HepG2 (cell line): ENCODE results near the gene CEP135. TPM values are rescaled to one million over a fixed set of nuclear protein-coding genes. Genes with fewer than 3 reads are reported as not detected.
A peak's percentile ranks its signal among the peaks of the same experiment; 100 is the strongest.

Experiments used
- BORCS8-MEF2B ChIP-seq: sonication (generic); formaldehyde crosslinking; IDR thresholded peaks from 2 replicates; pipeline ENCODE4 v1.8.0; 2022; ENCODE audit warnings: mild to moderate bottlenecking, missing genetic modification reagents
- CBX1 ChIP-seq: IDR thresholded peaks from one replicate; pipeline ENCODE4 v1.6.1; 2016; ENCODE audit warnings: antibody characterized with exemption, low read depth
- GATAD2A ChIP-seq: IDR thresholded peaks from 2 replicates; pipeline ENCODE4 v1.6.1; 2016
- GPN1 ChIP-seq: sonication (generic); formaldehyde crosslinking; IDR thresholded peaks from 2 replicates; pipeline ENCODE4 v1.5.1; 2020; ENCODE audit warnings: missing genetic modification reagents, borderline replicate concordance
- MZF1 ChIP-seq: sonication (generic); formaldehyde crosslinking; IDR thresholded peaks from 2 replicates; pipeline ENCODE4 v1.8.1; 2023; ENCODE audit warnings: mild to moderate bottlenecking, missing genetic modification reagents, borderline replicate concordance
- NFKB2 ChIP-seq: sonication (generic); formaldehyde crosslinking; IDR thresholded peaks from 2 replicates; pipeline ENCODE4 v1.4.0; 2020; ENCODE audit warnings: missing genetic modification reagents, borderline replicate concordance
- PRPF4 ChIP-seq: fragments of 200-400 bp; formaldehyde crosslinking; IDR thresholded peaks from 2 replicates; pipeline ENCODE4 v1.6.1; 2016; ENCODE audit warnings: low read length, low read depth; ENCODE audit not compliant: poor library complexity, severe bottlenecking
- SAP130 ChIP-seq: IDR thresholded peaks from 2 replicates; pipeline ENCODE4 v1.6.1; 2016; ENCODE audit warnings: low read depth
- ZNF510 ChIP-seq: sonication (generic); formaldehyde crosslinking; IDR thresholded peaks from 2 replicates; pipeline ENCODE4 v1.4.0; 2020; ENCODE audit warnings: low read depth, mild to moderate bottlenecking, missing genetic modification reagents
- polyA plus RNA-seq, 8 experiments: library from polyadenylated mRNA; depleted of rRNA in 3 of 8; stranded (reverse) in 7 of 8; unstranded in 1 of 8; fragments of >200 nt; fragmentation: Illumina TruSeq in 4 of 8; extraction: Trizol in 4 of 8; gene quantifications; 2 replicates each; pipeline versions ENCODE4 v1.2.1 to v1.2.3, GENCODE V29; 2011 to 2016; ENCODE audit warnings: low read depth in 4 of 8, missing spikeins in 1 of 8, mixed read lengths in 1 of 8; ENCODE audit not compliant: insufficient read depth in 1 of 8
- total RNA-seq, 5 experiments: library from RNA; depleted of rRNA; stranded (reverse); fragments of >200 nt; fragmentation: Illumina TruSeq; extraction: Trizol; gene quantifications; 2 replicates each; pipeline ENCODE4 v1.2.3, GENCODE V29; 2016; ENCODE audit warnings: low read depth in 1 of 5
- TF ChIP-seq, protein P1 (sequence below): sonication (generic); formaldehyde crosslinking; IDR thresholded peaks from 2 replicates; pipeline ENCODE4 v1.8.0; 2022; ENCODE audit warnings: mild to moderate bottlenecking, missing genetic modification reagents; ENCODE audit not compliant: insufficient replicate concordance
- TF ChIP-seq, protein P2 (sequence below): sonication (generic); formaldehyde crosslinking; IDR thresholded peaks from 2 replicates; pipeline ENCODE4 v1.4.0; 2020; ENCODE audit warnings: missing genetic modification reagents
- TF ChIP-seq, protein P3 (sequence below): fragments of 450-650 bp; IDR thresholded peaks from 2 replicates; pipeline ENCODE4 v1.6.1; 2017; ENCODE audit warnings: mild to moderate bottlenecking
- TF ChIP-seq, protein P4 (sequence below): sonication (generic); formaldehyde crosslinking; IDR thresholded peaks from 2 replicates; pipeline ENCODE4 v1.5.0; 2020; ENCODE audit warnings: missing genetic modification reagents
- TF ChIP-seq, protein P5 (sequence below): sonication (generic); formaldehyde crosslinking; IDR thresholded peaks from 2 replicates; pipeline ENCODE4 v1.4.0; 2020; ENCODE audit warnings: missing genetic modification reagents, borderline replicate concordance

CEP135 gene
- total and polyA plus RNA-seq, 2 of the 13 experiments (the other 11 are each of a cell fraction or from before 2014, with no cell fraction given): 1.7 to 8.8 TPM

DNA sequence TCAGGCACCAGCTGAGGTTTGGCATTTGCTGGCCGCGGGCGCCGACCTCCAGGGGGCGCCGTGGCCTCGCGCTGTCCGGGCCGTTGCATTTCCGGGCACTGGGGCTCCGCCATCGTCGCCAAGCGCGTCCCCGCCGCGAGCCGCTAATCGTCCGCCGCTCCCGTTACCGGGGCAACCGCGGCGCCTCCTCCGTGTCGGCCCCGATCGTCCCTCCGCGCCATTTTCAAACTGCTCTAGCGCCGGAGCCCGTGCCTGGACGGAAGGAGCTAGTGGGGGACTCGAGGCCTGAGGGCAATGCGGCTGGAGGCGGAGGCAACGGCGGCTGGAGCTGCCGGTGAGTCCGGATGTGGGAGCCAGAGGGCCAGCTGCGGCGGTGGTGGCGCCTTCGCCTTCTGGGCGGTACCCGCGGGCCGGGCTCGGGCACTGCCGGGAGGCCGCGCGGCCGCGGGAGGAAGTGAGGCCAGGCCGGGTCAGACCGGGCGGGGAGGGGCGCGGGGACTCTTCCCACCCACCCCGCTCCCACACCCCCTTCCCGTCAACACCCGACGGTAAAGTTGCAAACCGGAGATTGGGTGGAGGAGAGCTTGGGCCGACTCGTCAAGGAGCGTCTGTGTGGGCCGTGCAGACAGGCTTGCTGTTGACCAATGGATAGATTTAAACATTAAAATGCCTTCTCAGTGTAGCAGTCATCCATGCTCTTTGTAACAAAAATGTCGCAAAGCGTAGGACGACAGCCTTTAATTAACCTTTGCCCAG lies at the start of gene CEP135 (continued):
- TF ChIP-seq, protein P1, sequence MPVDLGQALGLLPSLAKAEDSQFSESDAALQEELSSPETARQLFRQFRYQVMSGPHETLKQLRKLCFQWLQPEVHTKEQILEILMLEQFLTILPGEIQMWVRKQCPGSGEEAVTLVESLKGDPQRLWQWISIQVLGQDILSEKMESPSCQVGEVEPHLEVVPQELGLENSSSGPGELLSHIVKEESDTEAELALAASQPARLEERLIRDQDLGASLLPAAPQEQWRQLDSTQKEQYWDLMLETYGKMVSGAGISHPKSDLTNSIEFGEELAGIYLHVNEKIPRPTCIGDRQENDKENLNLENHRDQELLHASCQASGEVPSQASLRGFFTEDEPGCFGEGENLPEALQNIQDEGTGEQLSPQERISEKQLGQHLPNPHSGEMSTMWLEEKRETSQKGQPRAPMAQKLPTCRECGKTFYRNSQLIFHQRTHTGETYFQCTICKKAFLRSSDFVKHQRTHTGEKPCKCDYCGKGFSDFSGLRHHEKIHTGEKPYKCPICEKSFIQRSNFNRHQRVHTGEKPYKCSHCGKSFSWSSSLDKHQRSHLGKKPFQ (CRISPR knock-in tag): no peak
- TF ChIP-seq GPN1 (CRISPR knock-in tag) (0 out of 2 replicates have a peak, but pooled peaks have one; percentile 56), MZF1 (CRISPR knock-in tag) (0 out of 2 replicates have a peak, but pooled peaks have one; percentile 56), BORCS8-MEF2B (CRISPR knock-in tag) (peak; percentile 98), GATAD2A (CRISPR knock-in tag) (no peak), ZNF510 (no peak), PRPF4 (no peak), SAP130 (CRISPR knock-in tag) (peak; percentile 100), CBX1 (no peak), NFKB2 (CRISPR knock-in tag) (peak; percentile 97)
- TF ChIP-seq, protein P2, sequence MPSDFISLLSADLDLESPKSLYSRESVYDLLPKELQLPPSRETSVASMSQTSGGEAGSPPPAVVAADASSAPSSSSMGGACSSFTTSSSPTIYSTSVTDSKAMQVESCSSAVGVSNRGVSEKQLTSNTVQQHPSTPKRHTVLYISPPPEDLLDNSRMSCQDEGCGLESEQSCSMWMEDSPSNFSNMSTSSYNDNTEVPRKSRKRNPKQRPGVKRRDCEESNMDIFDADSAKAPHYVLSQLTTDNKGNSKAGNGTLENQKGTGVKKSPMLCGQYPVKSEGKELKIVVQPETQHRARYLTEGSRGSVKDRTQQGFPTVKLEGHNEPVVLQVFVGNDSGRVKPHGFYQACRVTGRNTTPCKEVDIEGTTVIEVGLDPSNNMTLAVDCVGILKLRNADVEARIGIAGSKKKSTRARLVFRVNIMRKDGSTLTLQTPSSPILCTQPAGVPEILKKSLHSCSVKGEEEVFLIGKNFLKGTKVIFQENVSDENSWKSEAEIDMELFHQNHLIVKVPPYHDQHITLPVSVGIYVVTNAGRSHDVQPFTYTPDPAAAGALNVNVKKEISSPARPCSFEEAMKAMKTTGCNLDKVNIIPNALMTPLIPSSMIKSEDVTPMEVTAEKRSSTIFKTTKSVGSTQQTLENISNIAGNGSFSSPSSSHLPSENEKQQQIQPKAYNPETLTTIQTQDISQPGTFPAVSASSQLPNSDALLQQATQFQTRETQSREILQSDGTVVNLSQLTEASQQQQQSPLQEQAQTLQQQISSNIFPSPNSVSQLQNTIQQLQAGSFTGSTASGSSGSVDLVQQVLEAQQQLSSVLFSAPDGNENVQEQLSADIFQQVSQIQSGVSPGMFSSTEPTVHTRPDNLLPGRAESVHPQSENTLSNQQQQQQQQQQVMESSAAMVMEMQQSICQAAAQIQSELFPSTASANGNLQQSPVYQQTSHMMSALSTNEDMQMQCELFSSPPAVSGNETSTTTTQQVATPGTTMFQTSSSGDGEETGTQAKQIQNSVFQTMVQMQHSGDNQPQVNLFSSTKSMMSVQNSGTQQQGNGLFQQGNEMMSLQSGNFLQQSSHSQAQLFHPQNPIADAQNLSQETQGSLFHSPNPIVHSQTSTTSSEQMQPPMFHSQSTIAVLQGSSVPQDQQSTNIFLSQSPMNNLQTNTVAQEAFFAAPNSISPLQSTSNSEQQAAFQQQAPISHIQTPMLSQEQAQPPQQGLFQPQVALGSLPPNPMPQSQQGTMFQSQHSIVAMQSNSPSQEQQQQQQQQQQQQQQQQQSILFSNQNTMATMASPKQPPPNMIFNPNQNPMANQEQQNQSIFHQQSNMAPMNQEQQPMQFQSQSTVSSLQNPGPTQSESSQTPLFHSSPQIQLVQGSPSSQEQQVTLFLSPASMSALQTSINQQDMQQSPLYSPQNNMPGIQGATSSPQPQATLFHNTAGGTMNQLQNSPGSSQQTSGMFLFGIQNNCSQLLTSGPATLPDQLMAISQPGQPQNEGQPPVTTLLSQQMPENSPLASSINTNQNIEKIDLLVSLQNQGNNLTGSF: peak; percentile 81; the same call in 1 of the 2 replicates
- TF ChIP-seq, protein P3, sequence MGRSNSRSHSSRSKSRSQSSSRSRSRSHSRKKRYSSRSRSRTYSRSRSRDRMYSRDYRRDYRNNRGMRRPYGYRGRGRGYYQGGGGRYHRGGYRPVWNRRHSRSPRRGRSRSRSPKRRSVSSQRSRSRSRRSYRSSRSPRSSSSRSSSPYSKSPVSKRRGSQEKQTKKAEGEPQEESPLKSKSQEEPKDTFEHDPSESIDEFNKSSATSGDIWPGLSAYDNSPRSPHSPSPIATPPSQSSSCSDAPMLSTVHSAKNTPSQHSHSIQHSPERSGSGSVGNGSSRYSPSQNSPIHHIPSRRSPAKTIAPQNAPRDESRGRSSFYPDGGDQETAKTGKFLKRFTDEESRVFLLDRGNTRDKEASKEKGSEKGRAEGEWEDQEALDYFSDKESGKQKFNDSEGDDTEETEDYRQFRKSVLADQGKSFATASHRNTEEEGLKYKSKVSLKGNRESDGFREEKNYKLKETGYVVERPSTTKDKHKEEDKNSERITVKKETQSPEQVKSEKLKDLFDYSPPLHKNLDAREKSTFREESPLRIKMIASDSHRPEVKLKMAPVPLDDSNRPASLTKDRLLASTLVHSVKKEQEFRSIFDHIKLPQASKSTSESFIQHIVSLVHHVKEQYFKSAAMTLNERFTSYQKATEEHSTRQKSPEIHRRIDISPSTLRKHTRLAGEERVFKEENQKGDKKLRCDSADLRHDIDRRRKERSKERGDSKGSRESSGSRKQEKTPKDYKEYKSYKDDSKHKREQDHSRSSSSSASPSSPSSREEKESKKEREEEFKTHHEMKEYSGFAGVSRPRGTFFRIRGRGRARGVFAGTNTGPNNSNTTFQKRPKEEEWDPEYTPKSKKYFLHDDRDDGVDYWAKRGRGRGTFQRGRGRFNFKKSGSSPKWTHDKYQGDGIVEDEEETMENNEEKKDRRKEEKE: no peak
- TF ChIP-seq, protein P4, sequence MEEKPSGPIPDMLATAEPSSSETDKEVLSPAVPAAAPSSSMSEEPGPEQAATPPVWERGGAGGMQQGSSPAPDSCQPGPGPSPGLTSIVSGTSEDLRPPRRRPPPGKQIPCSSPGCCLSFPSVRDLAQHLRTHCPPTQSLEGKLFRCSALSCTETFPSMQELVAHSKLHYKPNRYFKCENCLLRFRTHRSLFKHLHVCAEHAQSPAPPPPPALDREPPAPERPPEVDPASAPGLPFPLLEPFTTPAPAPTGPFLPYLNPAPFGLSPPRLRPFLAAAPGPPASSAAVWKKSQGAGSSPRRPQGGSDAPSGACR (CRISPR knock-in tag): peak; percentile 67
- TF ChIP-seq, protein P5, sequence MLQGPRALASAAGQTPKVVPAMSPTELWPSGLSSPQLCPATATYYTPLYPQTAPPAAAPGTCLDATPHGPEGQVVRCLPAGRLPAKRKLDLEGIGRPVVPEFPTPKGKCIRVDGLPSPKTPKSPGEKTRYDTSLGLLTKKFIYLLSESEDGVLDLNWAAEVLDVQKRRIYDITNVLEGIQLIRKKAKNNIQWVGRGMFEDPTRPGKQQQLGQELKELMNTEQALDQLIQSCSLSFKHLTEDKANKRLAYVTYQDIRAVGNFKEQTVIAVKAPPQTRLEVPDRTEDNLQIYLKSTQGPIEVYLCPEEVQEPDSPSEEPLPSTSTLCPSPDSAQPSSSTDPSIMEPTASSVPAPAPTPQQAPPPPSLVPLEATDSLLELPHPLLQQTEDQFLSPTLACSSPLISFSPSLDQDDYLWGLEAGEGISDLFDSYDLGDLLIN (CRISPR knock-in tag): 0 out of 2 replicates have a peak, but pooled peaks have one; percentile 62
